ENCODE measurements around the gene DIP2C. TPM values are rescaled to one million over a fixed set of nuclear protein-coding genes. Genes with fewer than 3 reads are reported as not detected.
"Not testable (repeated sequence)": the region's sequence is repeated elsewhere in the genome, so short reads cannot be mapped to it uniquely, and the experiment has no call there.

DIP2C gene
- polyA plus RNA-seq, 3 donors: 4.4 to 15.1 (median 10.0) TPM

DNA sequence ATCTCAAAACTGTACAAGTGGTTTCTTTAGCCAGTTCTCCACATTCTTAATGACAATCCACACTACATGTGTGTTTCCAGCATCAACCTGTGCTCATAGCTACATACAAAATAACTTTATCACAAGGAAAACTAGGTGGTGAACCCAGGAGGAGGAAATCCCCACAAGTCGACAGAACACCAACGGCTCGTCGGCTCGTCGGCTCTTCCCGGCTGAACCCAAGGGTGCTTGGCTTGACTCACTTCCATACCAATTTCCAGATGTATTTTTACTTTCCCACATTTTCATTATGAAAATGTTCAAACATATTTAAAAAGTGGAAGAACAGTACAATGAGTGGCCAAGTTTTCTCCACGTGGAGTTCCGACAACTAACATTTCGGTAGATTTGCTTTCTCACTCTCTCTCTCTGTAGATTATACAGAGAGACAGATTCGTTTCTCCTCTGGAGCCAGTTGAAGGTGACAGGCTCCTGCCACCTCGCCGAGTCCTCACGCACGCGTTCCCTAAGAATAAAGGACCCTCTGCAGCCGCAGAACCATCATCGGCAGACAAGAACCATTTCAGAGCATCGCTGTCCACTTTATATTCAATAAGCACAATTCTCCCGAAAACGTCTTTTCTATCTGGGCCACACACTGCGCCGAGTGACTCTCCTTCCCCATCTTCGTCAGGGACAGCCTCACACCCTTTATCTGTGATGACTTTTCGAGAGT lies 53.3 kb downstream of the DIP2C start:
- no peak overlapping the region for H3K27ac ChIP-seq (ENCODE audit: low read depth, low read length)

DNA sequence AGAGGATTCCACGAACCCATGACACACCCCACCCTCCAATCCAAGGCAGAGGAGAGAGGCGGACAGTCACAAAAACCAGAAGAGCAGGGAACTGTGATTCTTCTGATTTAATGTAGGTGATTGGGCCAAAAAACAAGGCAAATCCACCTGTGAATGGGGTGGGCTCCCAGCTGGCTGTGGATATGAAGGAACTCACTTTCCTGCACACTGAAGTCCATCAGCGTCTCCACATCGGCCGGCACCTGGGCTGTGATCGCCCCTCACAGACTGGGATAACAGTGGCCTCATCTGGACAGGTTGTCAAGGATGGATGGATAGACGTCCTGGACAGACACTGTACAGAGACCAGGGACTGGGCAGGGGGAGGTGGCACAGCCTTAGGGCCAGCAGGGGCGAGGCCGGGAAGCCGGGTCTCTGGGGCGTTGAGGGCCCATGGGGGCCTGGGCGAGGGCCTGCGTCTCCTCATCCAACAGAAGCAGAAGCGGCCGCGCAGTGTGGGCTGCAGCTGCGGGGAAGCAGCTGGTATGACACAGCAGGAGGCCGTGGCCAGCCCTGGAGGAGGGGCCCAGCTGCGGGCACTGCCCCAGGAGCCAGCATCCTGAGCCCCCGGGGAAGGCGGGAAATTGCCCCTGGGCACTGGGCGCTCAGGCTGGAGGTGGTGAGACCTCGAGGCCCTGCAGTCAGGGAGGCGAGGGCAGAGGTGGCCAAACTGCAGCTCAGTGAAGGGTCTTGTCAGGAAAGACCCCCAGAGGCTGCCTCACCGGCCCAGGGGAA lies 54.2 kb downstream of the DIP2C start:
- 67 to 91% (median 67%) methylated on average over 23 to 25 of the region's 25 CpGs for WGBS, 3 donors

More for the DNA sequence above, 53.3 kb downstream of the DIP2C start:
- 92 to 95% (median 94%) methylated on average over 25 of the region's 25 CpGs for WGBS, 3 donors

DNA sequence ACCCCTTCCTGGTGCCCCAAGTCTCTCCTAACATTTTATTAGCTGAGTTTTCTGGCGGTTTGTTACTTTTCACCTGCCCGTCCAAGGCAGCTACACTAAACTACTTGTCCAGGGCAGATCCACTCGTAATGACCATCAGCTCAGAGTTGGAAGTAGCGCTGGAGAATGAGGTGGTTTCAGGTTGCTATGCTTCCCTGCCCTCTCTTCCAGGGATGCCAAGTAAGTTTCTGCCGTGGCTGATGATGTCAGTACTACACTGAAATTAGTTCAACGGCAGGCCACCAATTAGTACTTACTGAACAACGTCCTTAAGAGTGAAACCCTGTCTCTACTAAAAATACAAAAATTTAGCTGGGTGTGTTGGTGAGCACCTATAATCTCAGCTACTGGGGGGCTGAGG lies 55.2 kb downstream of the DIP2C start:
- H3K27ac ChIP-seq (ENCODE audit: low read depth, low read length): no peak overlapping the region
- 65 to 76% (median 73%) methylated on average over 7 of the region's 7 CpGs for WGBS, 3 donors

More for the DNA sequence above, 54.2 kb downstream of the DIP2C start:
- no peak overlapping the region for H3K27ac ChIP-seq (ENCODE audit: low read depth, low read length)

DNA sequence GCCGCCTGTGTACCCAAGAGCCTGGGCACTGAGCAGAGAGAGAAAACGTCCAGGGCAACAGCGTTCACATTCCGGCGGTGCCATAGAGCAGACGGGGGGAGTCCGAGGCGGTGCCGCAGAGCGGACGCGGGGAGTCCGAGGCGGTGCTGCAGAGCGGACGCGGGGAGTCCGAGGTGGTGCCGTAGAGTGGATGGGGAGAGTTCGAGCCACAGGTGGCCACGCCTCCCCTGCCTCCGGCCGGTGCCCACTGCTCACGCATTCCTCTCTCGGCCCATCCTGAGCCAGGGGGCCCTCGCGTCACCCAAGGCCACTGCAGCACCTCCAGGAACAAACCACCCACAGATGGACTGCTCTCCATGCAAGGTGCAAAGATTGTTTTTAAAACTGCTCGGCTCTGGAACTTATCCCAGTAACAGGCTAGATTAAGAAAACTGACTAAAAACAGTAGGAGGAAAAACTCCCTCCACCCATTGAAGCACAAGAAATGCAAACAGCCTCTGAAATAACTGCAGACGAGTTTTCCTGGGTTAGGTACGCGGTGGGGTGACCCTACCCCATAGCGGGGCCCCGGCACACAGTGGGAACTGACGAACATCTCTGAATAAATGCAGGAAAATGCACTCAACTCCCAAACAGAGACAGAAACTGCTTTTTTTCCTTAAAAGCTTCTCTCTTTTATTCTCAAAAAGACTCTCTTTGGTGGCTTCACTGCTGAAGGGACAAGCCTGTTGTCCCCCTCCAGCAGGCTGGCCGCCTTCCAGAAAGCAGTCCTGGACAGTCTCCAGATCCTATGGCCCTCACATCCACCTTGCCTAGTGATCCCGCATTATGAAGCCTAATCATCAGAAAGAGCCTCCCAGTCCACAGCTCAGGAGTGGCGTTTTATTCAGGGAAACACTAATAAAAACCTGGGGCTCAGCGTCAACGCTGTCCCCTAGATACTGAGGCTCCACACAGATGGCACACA lies 55.9 kb downstream of the DIP2C start:
- H3K27ac ChIP-seq (ENCODE audit: low read depth, low read length): no peak overlapping the region
- 67 to 88% (median 85%) methylated on average over 39 of the region's 39 CpGs for WGBS, 3 donors

DNA sequence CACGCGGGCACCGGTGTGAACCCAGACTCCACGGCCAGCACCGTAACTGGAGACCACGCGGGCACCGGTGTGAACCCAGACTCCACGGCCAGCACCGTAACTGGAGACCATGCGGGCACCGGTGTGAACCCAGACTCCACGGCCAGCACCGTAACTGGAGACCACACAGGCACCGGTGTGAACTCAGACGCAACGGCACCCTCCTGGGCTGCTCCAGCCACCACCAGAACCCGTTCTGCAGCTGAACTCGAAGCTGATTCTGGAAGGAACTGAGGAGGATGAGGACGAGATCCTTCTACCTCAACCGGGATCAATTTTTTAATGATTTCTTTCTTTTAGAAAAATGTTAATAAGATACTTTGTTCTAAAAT lies 56.7 kb downstream of the DIP2C start:
- H3K27ac ChIP-seq (ENCODE audit: low read depth, low read length): not testable (repeated sequence)
- 94 to 98% (median 96%) methylated on average over 13 to 21 of the region's 21 CpGs for WGBS, 3 donors

DNA sequence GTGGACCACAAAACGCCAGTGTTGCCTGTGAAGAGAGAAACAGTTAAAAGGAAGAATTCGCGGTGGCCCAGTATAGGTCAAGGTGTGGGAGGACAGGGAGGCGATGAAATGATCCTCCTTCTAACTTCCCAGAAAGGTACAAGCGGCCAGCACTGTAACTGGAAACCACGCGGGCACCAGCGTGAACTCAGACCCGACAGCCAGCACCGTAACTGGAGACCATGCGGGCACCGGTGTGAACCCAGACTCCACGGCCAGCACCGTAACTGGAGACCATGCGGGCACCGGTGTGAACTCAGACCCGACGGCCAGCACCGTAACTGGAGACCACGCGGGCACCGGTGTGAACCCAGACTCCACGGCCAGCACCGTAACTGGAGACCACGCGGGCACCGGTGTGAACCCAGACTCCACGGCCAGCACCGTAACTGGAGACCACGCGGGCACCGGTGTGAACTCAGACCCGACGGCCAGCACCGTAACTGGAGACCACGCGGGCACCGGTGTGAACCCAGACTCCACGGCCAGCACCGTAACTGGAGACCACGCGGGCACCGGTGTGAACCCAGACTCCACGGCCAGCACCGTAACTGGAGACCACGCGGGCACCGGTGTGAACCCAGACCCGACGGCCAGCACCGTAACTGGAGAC lies 57.2 kb downstream of the DIP2C start:
- WGBS, 3 donors: 97 to 100% (median 98%) methylated on average over 17 to 43 of the region's 51 CpGs
- H3K27ac ChIP-seq (ENCODE audit: low read depth, low read length): not testable (repeated sequence)

DNA sequence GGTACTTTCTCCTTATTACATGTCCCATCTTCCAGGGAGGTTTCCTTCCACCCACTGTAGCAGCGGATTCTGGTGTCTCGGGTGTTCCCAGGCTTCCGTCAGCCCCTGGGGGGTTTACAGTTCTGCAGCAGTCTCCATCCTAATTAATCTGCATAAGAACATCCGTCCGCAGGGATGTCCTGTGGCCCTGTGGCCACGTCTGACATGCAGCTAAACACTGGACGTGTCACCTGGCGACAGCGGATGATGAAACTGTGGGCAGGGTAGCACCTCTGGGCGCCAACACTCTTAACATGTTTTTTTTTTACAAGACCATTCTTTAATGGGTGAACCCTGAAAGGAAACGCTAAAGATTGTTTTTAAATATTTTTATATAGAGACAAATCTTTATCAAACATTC lies 58.2 kb downstream of the DIP2C start:
- no peak overlapping the region for H3K27ac ChIP-seq (ENCODE audit: low read depth, low read length)
- 90 to 93% (median 93%) methylated on average over 11 of the region's 11 CpGs for WGBS, 3 donors

DNA sequence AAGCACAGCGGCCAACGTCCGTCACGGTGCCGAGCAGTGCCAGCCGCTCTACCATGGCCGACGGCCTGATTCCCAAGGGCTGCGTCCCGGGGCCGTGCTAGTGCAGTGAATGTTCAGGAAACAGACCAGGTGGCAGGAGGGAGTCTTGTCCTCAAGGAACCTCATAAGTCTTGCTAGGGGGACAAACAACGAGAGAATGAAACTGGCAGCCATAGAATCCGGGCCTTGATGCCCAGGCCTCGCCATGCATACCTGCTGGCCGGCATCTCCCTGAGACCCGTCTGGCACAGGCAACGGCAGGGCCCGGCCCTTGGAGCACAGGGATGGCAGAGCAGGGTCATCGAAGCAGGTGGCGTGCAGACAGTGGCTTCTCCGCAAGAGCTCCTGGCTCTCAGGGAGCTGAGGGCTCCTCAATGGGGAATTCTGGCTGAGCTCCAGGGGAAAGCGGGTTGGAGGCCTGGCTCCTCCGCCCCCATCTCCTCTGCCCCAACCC lies 58.8 kb downstream of the DIP2C start:
- H3K27ac ChIP-seq (ENCODE audit: low read depth, low read length): no peak overlapping the region
- WGBS, 3 donors: 89 to 91% (median 89%) methylated on average over 23 of the region's 23 CpGs

DNA sequence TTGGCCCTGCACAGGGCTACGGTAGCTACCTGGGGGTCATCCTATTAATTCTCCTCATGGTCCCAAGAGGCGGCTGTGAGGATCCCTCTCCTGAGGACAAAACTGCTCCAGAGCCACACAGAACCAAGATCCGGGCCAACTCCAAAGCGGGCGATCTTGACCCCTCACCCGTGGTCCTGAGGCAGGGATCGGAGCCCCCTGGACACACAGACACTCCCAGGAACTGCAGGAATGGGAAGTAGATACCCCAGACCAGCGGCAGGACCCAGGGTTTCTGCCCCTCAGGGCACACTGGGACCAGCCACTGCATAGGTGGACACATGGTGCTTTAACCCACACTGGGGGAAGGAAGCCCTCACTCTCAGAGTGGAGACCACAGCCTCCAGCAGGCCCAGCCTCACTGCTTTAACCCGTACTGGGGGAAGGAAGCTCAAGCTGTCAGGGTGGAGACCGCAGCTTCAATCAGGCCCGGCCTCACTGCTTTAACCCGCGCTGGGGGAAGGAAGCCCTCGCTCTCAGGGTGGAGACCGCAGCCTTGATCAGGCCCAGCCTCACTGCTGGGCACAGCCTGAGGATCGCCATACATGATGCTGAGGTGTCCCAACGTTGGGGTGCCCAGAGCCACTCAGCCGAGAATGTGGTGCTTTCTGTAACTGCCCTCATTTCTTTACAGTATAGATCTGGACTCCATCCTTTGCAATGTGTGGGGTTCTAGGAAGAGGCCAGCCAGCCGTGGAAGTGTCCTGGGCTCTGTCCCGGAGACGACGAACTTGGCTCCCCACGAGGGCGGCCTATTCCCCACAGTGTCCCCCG lies 60.1 kb downstream of the DIP2C start:
- 71 to 87% (median 76%) methylated on average over 25 of the region's 25 CpGs for WGBS, 3 donors
- H3K27ac ChIP-seq (ENCODE audit: low read depth, low read length): no peak overlapping the region

DNA sequence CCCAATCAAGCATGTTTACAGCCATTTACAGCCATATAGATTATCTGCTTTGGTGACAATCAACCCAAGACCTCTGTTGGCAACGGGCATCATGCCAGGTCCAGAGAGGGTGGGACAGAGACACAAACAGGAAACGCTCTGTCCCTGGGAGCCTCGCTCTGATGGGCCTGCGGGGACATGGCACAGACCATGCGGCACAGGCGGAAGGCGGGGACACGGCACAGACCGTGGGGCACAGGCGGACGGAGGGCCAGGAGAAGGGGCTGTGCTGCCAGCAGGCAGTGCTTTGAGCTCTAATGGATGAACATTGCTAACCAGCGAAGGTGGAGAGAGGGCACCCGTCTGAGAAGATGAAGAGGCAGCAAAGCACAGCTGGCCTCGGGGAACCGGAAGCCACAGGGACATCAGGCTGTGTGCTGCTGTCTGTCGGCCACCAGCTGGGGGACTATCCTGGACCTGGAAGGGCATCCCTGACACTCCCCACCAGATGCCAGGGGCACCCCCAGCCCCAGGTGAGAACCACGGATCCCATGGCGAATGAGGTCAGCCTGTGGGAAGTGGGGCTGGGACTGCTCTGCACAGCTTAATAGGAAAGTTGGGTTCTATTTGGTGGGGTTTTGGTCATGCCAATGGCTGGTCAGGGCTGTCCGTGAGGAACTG lies 61.0 kb downstream of the DIP2C start:
- WGBS, 3 donors: 89 to 91% (median 90%) methylated on average over 19 of the region's 19 CpGs
- no peak overlapping the region for H3K27ac ChIP-seq (ENCODE audit: low read depth, low read length)

DNA sequence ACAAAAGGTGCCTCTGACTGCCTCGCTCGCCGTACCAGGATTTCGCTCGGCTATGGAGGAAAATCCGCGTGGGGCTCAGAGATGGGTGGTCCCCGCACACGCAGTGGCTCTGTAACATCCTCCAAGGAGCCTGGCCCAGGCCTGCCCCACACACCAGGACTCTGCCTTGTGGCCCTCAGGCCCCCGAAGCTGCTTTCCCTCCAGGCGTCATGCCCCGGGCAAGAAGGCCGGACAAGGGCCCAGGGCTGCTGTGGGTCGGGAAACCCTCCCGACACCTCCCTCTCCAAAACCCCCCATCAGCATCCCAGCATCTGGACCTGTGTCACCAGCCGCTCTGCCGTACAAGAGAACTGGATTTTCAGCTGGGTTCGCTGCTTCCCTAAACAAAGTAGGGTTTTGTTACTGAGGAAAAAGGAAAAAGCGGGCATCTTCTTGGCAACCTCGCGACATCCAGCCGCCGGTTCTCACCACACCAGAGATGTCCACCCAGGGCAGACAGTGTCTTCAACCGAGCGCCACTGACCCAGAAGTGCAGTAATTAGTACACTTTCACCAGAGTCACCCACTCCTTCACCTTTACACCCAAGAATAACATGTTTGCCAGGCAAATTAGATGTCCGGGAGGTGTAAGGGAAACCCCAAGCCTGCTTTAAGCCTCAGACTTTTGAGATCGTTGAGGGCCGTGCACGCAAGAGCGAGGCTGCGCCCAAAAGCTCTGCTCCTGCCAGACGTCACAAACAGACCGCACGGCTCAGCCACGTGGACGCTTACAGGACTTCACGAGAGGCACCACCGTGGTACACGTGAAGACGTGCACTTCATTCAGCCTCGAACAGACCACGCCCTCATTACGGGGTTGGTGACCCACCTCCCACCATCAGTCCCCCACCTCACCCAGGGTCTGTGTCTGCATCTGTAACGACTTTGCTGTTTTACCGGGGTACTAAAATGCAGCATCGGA lies 62.2 kb downstream of the DIP2C start:
- WGBS, 3 donors: 94 to 95% (median 94%) methylated on average over 46 of the region's 46 CpGs
- H3K27ac ChIP-seq (ENCODE audit: low read depth, low read length): no peak overlapping the region

DNA sequence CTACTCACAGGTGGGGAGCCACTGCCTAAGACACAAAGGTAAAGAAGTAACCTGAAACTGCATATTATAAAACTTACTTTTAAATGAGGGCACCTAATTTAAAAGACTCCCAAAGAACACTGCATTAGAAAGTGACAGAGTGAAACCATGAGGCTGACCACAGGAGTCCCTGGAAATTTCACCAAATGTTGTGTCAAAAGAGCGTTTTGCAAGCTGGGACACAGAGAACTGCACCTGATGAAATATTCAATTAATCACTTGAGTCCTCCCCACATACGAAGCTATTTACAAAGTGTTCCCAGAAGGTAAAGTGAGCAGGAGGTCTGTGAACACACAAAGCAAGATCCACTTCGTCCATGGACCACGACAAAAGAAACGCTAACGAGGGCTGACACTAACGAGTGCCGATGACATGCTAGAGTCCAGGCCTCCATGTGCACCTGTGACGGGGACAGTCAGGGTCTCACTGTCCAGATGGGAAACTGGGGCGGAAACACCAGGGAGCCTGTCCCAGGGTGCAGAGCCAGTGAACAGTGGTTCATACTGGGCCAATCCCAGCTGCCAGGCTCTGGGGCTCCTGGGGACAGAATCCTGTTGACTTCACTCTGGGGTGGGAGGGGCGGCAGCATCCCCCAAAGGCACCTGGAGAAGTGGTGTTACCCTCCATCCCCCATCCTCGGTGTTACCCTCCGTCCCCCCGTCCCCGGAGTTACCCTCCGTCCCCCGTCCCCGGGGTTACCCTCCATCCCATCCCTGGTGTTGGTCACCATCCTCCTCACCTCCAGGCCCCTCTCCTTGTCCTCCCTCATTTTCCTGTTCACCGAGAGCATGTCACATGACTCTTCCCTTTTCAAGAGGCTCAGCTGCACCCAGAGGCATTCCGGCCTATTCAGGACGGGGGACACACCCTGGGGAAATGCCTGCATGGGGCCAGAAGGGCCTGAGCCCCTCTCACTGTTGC lies 63.4 kb downstream of the DIP2C start:
- WGBS, 3 donors: 88 to 90% (median 89%) methylated on average over 21 of the region's 21 CpGs
- no peak overlapping the region for H3K27ac ChIP-seq (ENCODE audit: low read depth, low read length)

DNA sequence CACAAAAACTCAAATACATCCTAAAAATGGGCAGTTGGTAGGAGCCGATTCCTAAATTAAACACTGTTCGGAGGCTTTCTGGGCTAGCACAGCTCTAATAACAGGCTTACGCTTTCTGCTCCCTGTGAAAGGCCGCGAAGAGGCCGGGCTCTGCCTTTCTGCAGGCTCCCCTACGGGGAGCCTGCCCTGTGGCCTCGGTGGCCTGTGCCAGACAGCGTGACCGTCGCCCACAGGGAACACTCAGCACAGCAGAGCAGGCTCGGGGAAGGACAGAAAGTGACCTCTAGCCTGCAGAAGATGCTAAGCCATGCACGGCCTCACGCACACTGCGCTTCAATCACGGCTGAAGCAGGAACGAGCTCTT lies 64.2 kb downstream of the DIP2C start:
- H3K27ac ChIP-seq (ENCODE audit: low read depth, low read length): no peak overlapping the region
- WGBS, 3 donors: 42 to 52% (median 50%) methylated on average over 17 of the region's 17 CpGs

DNA sequence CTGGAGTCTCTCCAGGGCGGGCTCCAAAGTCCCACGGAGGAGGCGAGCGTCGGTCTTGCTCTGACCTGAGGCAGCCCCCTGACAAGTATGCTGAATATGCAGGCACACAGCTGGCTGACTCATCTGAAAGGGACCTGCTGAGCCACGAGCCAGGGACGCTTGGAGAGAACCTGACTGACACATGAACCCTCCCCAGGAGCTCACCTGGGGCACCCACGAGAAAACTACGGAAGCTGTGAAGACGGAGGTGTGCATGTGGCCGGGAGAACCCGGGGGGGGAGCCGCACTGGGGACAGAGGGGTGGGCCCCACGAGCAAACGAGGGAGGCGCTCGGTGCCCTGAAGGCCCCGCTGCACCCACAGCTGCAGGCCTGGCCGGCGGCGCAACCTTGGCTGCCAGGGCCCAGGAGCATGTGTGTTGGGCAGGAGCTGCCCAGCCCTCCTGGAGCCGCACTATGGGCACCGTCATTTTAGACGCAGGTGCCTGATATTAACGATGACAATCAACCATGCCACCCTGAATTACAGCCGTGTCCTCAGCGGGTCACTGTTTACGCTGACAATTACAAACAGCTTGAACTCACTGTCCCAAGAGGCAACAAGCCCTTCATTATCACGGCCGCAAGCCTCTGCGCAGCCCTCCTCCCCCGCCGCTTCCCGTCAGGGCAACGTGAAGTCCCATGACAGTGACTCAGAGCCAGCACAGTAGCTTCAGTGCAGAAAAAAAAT lies 64.7 kb downstream of the DIP2C start:
- H3K27ac ChIP-seq (ENCODE audit: low read depth, low read length): no peak overlapping the region
- 28 to 52% (median 44%) methylated on average over 35 of the region's 35 CpGs for WGBS, 3 donors

Data from adipose tissue (tissue), 3 donors.